Measurements from ENCODE around the gene NMT2.
"Not testable (repeated sequence)": the region's sequence is repeated elsewhere in the genome, so short reads cannot be mapped to it uniquely, and the experiment has no call there.

Gene NMT2

GRCh38 chr10:15168291-15168785 lies at the start of gene NMT2:
TSS of gene NMT2 (minus strand) at chr10:15168693. CDS start at chr10:15168612, 81 bp downstream.
- no peak for DNase-seq (ENCODE audit: low spot score)

GRCh38 chr10:15216700-15217099 lies 48.2 kb upstream of the NMT2 start:
- no peak for DNase-seq (ENCODE audit: low spot score)

GRCh38 chr10:15214237-15214636 lies 45.7 kb upstream of the NMT2 start:
- no peak for DNase-seq (ENCODE audit: low spot score)

- no peak for DNase-seq (ENCODE audit: low spot score)
Measured at GRCh38 chr10:15213461-15213861, 45.0 kb upstream of the NMT2 start.

DNA sequence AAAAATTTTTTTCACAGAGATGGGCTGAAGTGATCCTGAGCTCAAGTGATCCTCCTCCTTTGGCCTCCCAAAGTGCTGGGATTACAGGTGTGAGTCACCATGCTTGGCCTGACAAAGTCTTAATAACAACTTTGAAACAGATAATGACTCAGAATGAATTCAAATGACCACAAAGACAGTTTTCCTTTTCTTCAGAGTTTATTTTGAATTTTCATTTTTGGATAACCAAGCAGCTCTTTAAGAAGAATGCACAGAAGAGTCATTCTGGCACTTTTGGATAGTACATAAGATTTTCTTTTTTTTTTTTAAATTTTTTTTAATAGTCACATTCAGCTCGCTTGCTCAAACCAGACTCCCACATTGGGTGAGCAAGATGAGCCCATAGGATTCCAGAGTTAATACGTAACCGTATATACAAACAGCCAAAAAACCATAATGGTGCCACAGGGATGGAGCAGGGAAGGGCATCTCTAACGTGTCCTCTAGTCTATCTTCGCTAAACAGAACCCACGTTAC lies 43.0 kb upstream of the NMT2 start:
- DNase-seq (ENCODE audit: low spot score) = no peak

DNA sequence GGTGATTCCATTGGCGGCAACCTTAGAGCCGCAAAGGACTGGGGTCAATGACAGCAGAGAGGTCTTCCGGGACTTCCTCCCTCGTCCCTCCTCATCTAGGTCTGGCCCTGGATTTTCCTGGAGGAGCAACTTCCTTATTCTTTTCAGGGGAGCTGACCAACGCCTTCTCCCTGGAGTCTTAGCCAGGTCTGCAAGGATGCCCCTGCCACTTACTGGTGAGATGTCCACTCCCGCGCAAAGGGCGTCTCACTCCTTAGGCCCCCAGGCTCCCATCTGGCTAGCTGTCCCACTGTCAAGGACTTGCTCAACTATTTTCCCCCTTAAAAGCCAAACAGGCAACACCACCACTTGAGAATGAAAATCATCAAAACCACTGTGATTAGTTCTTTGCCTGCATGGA lies 42.0 kb upstream of the NMT2 start:
- DNase-seq (ENCODE audit: low spot score) = no peak

- peak; percentile 80 for DNase-seq (ENCODE audit: low spot score)
Measured at GRCh38 chr10:15209827-15210509, 41.5 kb upstream of the NMT2 start.

DNA sequence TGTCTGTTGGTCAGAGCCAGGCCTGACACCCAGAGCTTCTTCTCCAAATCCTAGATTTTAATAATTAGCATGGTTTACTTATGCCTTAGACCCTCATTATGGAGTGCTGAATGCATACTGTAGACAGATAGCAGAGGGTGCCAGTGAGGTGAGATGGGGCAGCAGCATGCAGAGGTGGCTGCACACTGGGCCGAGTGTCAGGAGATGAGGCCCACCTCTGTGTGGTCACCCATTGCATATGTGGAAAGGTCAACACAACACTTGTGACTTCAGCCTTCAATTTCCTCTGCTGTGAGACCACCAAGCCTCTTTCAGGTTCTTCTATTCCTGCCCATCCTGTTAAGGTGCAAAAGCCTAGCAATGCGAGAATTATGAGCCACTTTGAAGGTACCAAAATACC lies 39.7 kb upstream of the NMT2 start:
- DNase-seq (ENCODE audit: low spot score) = no peak

- not testable (repeated sequence) for DNase-seq (ENCODE audit: low spot score)
Measured at GRCh38 chr10:15207410-15207809, 38.9 kb upstream of the NMT2 start.

DNA sequence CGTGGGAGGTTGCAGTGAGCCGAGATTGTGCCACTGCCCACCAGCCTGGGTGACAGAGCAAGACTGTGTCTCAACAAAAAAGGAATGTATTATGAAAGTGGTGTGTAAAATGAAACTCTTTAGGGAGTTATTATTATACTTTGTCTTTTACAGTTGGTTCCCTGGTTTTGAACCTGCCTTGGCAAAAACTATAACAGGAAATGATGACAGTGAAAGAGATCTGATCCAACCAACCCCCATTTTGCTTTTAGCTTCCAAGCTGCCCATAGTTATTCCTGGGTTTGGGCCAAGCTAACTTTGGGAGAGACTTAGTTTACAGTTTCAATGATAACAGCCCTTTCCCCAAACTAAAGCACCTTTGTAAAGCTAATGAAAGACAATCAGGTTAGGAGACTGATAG lies 34.1 kb upstream of the NMT2 start:
- DNase-seq (ENCODE audit: low spot score) = no peak

DNA sequence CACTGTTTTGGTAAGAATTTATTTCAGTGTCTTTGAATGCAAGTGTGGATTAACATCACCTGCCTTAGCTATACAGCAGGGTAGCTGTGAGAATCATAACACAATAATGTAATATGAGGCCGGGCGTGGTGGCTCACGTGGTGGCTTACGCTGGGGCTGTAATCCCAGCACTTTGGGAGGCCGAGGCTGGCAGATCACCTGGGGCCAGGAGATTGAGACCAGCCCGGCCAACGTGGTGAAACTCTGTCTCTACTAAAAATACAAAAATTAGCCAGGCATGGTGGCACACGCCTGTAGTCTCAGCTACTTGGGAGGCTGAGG lies 33.8 kb upstream of the NMT2 start:
- not testable (repeated sequence) for DNase-seq (ENCODE audit: low spot score)

GRCh38 chr10:15201589-15202300 lies 33.3 kb upstream of the NMT2 start:
- DNase-seq (ENCODE audit: low spot score) = no peak

DNA sequence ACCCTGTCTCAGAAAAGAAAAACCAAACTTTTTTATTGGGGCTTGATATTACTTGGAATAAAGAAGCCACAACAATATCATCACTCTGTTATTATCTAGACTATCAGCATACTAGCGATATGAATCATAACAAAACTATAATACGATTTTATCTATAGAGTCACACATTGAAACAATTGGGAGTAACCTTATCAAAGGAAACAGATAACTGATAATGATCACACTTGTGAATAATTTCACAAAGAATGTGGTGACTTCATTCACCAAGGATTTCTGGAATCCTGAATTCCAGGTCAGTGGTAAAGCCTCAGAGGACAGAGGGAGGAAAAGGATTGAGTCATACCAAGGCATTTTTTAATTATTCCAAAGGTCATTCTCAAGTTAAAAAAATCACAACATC lies 32.1 kb upstream of the NMT2 start:
- no peak for DNase-seq (ENCODE audit: low spot score)

- no peak for DNase-seq (ENCODE audit: low spot score)
Measured at GRCh38 chr10:15197911-15198310, 29.4 kb upstream of the NMT2 start.

DNA sequence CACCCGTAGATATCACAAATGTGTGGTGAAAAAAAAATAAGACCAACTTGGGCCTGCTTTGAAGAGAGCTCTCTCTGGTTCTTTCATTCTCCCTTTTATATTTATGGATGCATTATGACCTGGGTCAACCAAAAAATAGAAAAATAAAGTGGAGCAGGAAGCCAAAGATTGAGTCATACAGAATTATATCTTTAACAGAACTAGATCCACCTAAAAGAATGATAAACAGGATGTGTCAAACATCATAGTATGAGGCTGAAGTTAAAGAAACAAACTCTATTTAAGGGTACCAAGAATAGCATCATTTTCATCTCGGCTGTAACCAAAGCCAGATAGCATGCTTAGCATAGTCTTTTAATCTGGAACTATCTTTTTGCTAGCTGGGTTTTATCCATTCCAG lies 28.8 kb upstream of the NMT2 start:
- no peak for DNase-seq (ENCODE audit: low spot score)

DNA sequence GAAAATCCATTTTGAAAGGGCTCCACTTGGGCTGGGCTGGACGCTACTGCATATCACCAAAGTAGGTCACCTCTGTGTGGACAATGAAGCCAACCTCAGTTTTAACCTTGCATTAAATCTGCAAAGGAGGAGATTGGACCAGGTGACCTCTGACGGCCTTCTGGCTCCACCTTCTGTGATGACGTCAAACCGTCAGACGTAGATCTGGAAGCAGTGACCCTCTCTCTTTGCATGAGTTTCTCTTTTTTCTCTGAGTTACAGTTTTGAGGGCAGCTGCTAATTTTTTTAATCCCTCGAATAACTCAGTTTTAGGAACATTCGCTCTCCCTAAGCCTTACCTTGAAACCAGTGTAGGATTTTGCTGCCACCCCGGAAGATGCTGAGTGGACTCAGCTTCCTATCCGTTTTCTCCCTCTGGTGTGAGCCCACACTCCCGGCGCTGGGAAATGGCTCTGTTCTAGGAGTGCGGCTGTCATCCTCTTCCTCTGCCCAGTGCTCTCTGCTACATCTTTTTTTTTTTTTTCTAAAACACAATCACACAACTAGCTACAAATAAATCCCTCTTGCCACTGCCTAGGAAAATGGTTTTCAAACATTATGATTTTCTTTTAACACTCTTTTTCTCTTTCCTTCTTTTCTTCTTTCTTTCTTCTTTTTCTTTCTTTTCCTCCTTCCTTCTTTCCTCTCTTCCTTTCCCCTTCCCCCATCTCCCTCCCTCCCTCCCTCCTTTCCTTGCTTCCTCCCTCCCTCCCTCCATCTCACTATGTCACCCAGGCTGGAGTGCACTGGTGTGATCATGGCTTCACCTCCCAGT lies 27.7 kb upstream of the NMT2 start:
- DNase-seq (ENCODE audit: low spot score) = no peak

GRCh38 chr10:15189133-15189885 lies 20.8 kb upstream of the NMT2 start:
- DNase-seq (ENCODE audit: low spot score) = no peak

DNA sequence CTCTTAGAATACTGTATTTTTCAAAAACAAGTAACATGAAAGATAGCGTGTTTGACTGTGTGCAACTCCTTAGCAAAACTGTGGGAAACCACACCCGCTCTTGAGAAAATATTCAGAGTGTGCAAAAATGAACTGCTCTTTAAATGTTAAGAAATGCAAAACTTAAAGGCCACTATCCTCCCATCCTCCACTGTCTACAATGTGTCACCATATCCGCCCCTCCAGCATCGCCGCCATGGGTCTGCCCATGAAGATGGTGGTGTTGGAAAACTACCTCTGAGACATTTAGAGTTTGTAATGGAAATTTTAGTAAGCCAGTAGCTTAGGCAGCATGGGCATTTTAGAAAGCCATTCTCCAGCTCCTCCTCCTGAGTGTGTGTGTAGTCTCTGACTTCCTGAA lies 20.1 kb upstream of the NMT2 start:
- DNase-seq (ENCODE audit: low spot score) = no peak

- no peak for DNase-seq (ENCODE audit: low spot score)
Measured at GRCh38 chr10:15183689-15184481, 15.4 kb upstream of the NMT2 start.

- no peak for DNase-seq (ENCODE audit: low spot score)
Measured at GRCh38 chr10:15182540-15183207, 14.2 kb upstream of the NMT2 start.
